SK-N-SH (cell line): ENCODE data around the gene POMGNT1. TPM values are rescaled to one million over a fixed set of nuclear protein-coding genes. Genes with fewer than 3 reads are reported as not detected.
"Not testable (repeated sequence)": the region's sequence is repeated elsewhere in the genome, so short reads cannot be mapped to it uniquely, and the experiment has no call there.

ENCODE experiments used
- CTCF ChIA-PET: fragments of 300-600, 350-600 bp; formaldehyde crosslinking; extraction: SDS; loops from one replicate; lab custom pipeline; 2021; lab: Yijun Ruan, JAX
- POLR2A ChIA-PET: fragments of 350-600 bp; sonication (Branson Sonifier 250); formaldehyde crosslinking; extraction: SDS; loops from one replicate; lab custom pipeline; 2020; ENCODE audit warnings: antibody characterized with exemption, inconsistent platforms; lab: Yijun Ruan, JAX
- DNase-seq: peaks from one replicate; pipeline ENCODE4 v3.0.0; 2012
- H2AFZ ChIP-seq: fragments of 200-600 bp; sonication (generic); 2 replicates; pipeline ENCODE4 v1.8.1; 2016; ENCODE audit warnings: antibody characterized with exemption, mild to moderate bottlenecking, low read depth
- H3F3A ChIP-seq: fragments of 200-600 bp; sonication (generic); replicated peaks from 2 replicates; pipeline ENCODE3; 2016; ENCODE audit warnings: antibody characterized with exemption, mild to moderate bottlenecking; ENCODE audit not compliant: insufficient read depth
- H3K27ac ChIP-seq, 2 experiments: fragments of 200-500 bp in 1 of 2; fragments of 200-600 bp in 1 of 2; sonication (Bioruptor generic) in 1 of 2; sonication (generic), shearing (Covaris generic) in 1 of 2; 2 replicates each; pipeline versions ENCODE4 v1.5.1 to v1.6.1; 2014 to 2016; ENCODE audit warnings: low read depth in 2 of 2, inconsistent platforms in 1 of 2, low read length in 1 of 2, mild to moderate bottlenecking in 1 of 2, mixed read lengths in 1 of 2
- H3K27me3 ChIP-seq: fragments of 200-600 bp; sonication (generic), shearing (Covaris generic); 2 replicates; pipeline ENCODE4 v1.6.1; 2016; ENCODE audit warnings: mixed run types; ENCODE audit not compliant: insufficient read depth
- H3K36me3 ChIP-seq, 2 experiments: fragments of 200-500 bp in 1 of 2; fragments of 200-600 bp in 1 of 2; sonication (Bioruptor generic) in 1 of 2; sonication (generic) in 1 of 2; replicated peaks in 1 of 2; 2 replicates each; pipeline versions ENCODE3 to v1.5.1; 2014 to 2016; ENCODE audit warnings: low read length in 1 of 2, mild to moderate bottlenecking in 1 of 2; ENCODE audit not compliant: insufficient read depth in 2 of 2, control insufficient read depth in 1 of 2
- H3K4me1 ChIP-seq, 2 experiments: fragments of 200-500 bp in 1 of 2; fragments of 200-600 bp in 1 of 2; sonication (Bioruptor generic) in 1 of 2; sonication (generic), shearing (Covaris generic) in 1 of 2; 2 replicates each; pipeline versions ENCODE4 v1.5.1 to v1.6.1; 2014 to 2016; ENCODE audit warnings: low read depth in 1 of 2, low read length in 1 of 2, mixed run types in 1 of 2; ENCODE audit not compliant: insufficient read depth in 2 of 2, control insufficient read depth in 1 of 2
- H3K4me2 ChIP-seq: fragments of 200-600 bp; sonication (generic), shearing (Covaris generic); 2 replicates; pipeline ENCODE4 v1.6.1; 2017; ENCODE audit warnings: mixed run types
- H3K4me3 ChIP-seq, 2 experiments: fragments of 200-500 bp in 1 of 2; fragments of 200-600 bp in 1 of 2; sonication (Bioruptor generic) in 1 of 2; sonication (generic), shearing (Covaris generic) in 1 of 2; 2 replicates each; pipeline versions ENCODE4 v1.5.1 to v1.8.1; 2014 to 2016; ENCODE audit warnings: low read depth in 2 of 2, inconsistent platforms in 1 of 2, low read length in 1 of 2, mild to moderate bottlenecking in 1 of 2, mixed read lengths in 1 of 2, moderate library complexity in 1 of 2
- H3K79me2 ChIP-seq: fragments of 200-600 bp; sonication (generic); 2 replicates; pipeline ENCODE4 v1.8.1; 2017; ENCODE audit warnings: mild to moderate bottlenecking; ENCODE audit not compliant: insufficient read depth
- H3K9ac ChIP-seq: fragments of 200-600 bp; sonication (generic); 2 replicates; pipeline ENCODE4 v1.6.1; 2017; ENCODE audit warnings: mixed run types
- H3K9me2 ChIP-seq: fragments of 200-600 bp; sonication (generic); 2 replicates; pipeline ENCODE4 v1.6.1; 2017; ENCODE audit warnings: mixed run types
- H3K9me3 ChIP-seq: fragments of 200-600 bp; sonication (generic); 2 replicates; pipeline ENCODE4 v1.6.1; 2017; ENCODE audit warnings: mixed run types, mild to moderate bottlenecking, moderate library complexity
- H4K20me1 ChIP-seq: fragments of 200-600 bp; sonication (generic); 2 replicates; pipeline ENCODE4 v1.6.1; 2017; ENCODE audit warnings: mild to moderate bottlenecking, mixed run types; ENCODE audit not compliant: insufficient read depth
- FOSL2 ChIP-seq: IDR thresholded peaks from 2 replicates; pipeline ENCODE4 v1.4.0; 2012; ENCODE audit warnings: low read depth, mild to moderate bottlenecking, moderate library complexity, borderline replicate concordance
- FOXJ3 ChIP-seq: sonication (generic); formaldehyde crosslinking; IDR thresholded peaks from 2 replicates; pipeline ENCODE4 v1.5.1; 2020; ENCODE audit warnings: mild to moderate bottlenecking, missing genetic modification reagents
- NFIC ChIP-seq: IDR thresholded peaks from 2 replicates; pipeline ENCODE4 v1.4.0; 2012; ENCODE audit warnings: borderline replicate concordance
- NRF1 ChIP-seq: IDR thresholded peaks from 2 replicates; pipeline ENCODE4 v1.6.1; 2012; ENCODE audit warnings: low read depth, mild to moderate bottlenecking, low read length
- POLR2AphosphoS5 ChIP-seq: IDR thresholded peaks from 2 replicates; pipeline ENCODE4 v1.6.1; 2012; ENCODE audit warnings: low read depth, low read length
- RAD21 ChIP-seq: IDR thresholded peaks from 2 replicates; pipeline ENCODE4 v1.6.1; 2012; ENCODE audit warnings: mild to moderate bottlenecking, low read length
- SMC3 ChIP-seq: IDR thresholded peaks from 2 replicates; pipeline ENCODE4 v1.6.1; 2012; ENCODE audit warnings: low read depth, low read length, improper control_type of control experiment
- TCF12 ChIP-seq: IDR thresholded peaks from 2 replicates; pipeline ENCODE4 v1.4.0; 2012
- YY1 ChIP-seq: IDR thresholded peaks from 2 replicates; pipeline ENCODE4 v1.4.0; 2012; ENCODE audit warnings: low read depth, mild to moderate bottlenecking
- ZBTB33 ChIP-seq: IDR thresholded peaks from 2 replicates; pipeline ENCODE4 v1.4.0; 2012; ENCODE audit warnings: low read depth, borderline replicate concordance
- WGBS: methylation state at CpG from one replicate; pipeline ENCODE4 v1.1.6; 2017; ENCODE audit warnings: low lambda C conversion rate; 5-methylcytosine and 5-hydroxymethylcytosine counted together
- polyA plus RNA-seq, 3 experiments: library from polyadenylated mRNA; depleted of rRNA; stranded (reverse); fragments of >200 nt; gene quantifications; 2 replicates each; pipeline ENCODE4 v1.2.3, GENCODE V29; 2012
- TF ChIP-seq, protein P1 (sequence below): fragments of 150-350 bp; IDR thresholded peaks from 2 replicates; pipeline ENCODE4 v1.6.1; 2017; ENCODE audit warnings: antibody characterized with exemption, low read length, low read depth, borderline replicate concordance
- TF ChIP-seq, protein P2 (sequence below): fragments of 200-600 bp; sonication (generic); IDR thresholded peaks from 2 replicates; pipeline ENCODE4 v1.6.1; 2017; ENCODE audit warnings: antibody characterized with exemption, mild to moderate bottlenecking, moderate library complexity

The POMGNT1 gene
- polyA plus RNA-seq, 1 of the 3 experiments (the other 2 are of a cell fraction): 165 TPM

GRCh38 chr1:46224966-46225365 lies 26.7 kb upstream of the POMGNT1 start (continued):
- TF ChIP-seq, protein P1, sequence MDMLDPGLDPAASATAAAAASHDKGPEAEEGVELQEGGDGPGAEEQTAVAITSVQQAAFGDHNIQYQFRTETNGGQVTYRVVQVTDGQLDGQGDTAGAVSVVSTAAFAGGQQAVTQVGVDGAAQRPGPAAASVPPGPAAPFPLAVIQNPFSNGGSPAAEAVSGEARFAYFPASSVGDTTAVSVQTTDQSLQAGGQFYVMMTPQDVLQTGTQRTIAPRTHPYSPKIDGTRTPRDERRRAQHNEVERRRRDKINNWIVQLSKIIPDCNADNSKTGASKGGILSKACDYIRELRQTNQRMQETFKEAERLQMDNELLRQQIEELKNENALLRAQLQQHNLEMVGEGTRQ: no peak
- no peak for TF ChIP-seq NFIC
- TF ChIP-seq NRF1: no peak
- no peak for TF ChIP-seq SMC3
- TF ChIP-seq FOSL2: no peak

DNA sequence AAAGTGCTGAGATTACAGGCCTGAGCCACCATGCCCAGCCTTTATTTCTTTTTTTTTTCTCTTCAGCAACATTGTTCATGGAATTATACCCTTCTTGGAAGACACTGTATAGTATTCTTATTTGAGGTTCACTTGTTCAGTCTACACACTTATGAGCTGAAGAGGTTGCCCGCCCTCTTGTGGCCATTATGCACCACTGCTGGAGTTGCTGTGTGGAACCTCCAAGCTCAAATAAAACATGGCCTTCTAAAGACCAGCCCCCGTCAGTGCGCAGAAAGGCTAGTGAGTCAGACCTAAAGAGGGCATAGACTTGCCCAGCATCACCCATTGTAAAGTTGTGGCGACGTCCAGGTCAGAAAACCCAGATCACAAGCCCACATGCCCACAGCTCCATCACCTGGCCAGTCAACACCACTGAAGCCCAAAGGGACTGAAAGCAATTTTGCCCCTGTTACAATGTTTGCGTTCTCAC lies 25.3 kb upstream of the POMGNT1 start:
- ChIA-PET POLR2A (interaction anchor here (0.5 to 1.2 kb wide), 4 partner anchors 12 to 227 kb away, joined by 3 to 5 read pairs (median 3); partner anchors contain the start of gene PIK3R3), CTCF (interaction anchor here (0.6 to 2.5 kb wide), 53 partner anchors 9 to 710 kb away, joined by 3 to 34 read pairs (median 4); partner anchors contain the start of genes LRRC41, LURAP1, POMGNT1 and RAD54L)
- Histone ChIP-seq H3K79me2 (no peaks in the 10 kb centered on the region), H3K4me2 (no peak overlapping the region), H3F3A (peaks cover 12% of the 10 kb centered on the region), H2AFZ (peak overlapping the region; percentile 23; the same call in 1 of the 2 replicates), H3K9me2 (no peaks in the 10 kb centered on the region), H3K9me3 (no peaks in the 10 kb centered on the region), H3K27me3 (no peaks in the 10 kb centered on the region), H4K20me1 (no peaks in the 10 kb centered on the region), H3K27ac (no peak overlapping the region), H3K9ac (no peak overlapping the region), H3K36me3 (no peaks in the 10 kb centered on the region), H3K4me3 (peak overlapping the region in 1 of 2 experiments; percentile 2; a peak in 1 of 4 replicates), H3K4me1 (no peaks in the 10 kb centered on the region; a peak in 1 of 4 replicates)
- peak; percentile 80 for TF ChIP-seq RAD21
- no peak for TF ChIP-seq ZBTB33
- peak; percentile 74 for TF ChIP-seq SMC3
- 0 out of 2 replicates have a peak, but pooled peaks have one; percentile 29 for TF ChIP-seq YY1
- no peak for TF ChIP-seq TCF12
- TF ChIP-seq POLR2AphosphoS5: no peak
- TF ChIP-seq FOXJ3 (CRISPR knock-in tag): no peak
- TF ChIP-seq, protein P2, sequence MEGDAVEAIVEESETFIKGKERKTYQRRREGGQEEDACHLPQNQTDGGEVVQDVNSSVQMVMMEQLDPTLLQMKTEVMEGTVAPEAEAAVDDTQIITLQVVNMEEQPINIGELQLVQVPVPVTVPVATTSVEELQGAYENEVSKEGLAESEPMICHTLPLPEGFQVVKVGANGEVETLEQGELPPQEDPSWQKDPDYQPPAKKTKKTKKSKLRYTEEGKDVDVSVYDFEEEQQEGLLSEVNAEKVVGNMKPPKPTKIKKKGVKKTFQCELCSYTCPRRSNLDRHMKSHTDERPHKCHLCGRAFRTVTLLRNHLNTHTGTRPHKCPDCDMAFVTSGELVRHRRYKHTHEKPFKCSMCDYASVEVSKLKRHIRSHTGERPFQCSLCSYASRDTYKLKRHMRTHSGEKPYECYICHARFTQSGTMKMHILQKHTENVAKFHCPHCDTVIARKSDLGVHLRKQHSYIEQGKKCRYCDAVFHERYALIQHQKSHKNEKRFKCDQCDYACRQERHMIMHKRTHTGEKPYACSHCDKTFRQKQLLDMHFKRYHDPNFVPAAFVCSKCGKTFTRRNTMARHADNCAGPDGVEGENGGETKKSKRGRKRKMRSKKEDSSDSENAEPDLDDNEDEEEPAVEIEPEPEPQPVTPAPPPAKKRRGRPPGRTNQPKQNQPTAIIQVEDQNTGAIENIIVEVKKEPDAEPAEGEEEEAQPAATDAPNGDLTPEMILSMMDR: peak; percentile 99
- WGBS: 22% methylated on average over 6 of the region's 6 CpGs
- DNase-seq: peak; percentile 78

- H3K9me2 ChIP-seq, H3K9me3 ChIP-seq, H3K79me2 ChIP-seq, H3K9ac ChIP-seq, H2AFZ ChIP-seq, H4K20me1 ChIP-seq, H3K4me3 ChIP-seq, H3K27ac ChIP-seq, H3K4me2 ChIP-seq, H3K36me3 ChIP-seq, H3K27me3 ChIP-seq, H3K4me1 ChIP-seq, DNase-seq: not testable (repeated sequence)
- ChIA-PET POLR2A (interaction anchor here (0.5 to 1.2 kb wide), 4 partner anchors 12 to 226 kb away, joined by 3 to 5 read pairs (median 3); partner anchors contain the start of gene PIK3R3), CTCF (interaction anchor here (0.6 to 2.5 kb wide), 41 partner anchors 10 to 710 kb away, joined by 3 to 34 read pairs (median 5); partner anchors contain the start of genes LURAP1, POMGNT1 and TSPAN1)
- 70% methylated on average over 11 of the region's 11 CpGs for WGBS
- H3F3A ChIP-seq: peaks cover 12% of the 10 kb centered on the region
Observed at GRCh38 chr1:46223055-46223454, 24.8 kb upstream of the POMGNT1 start.
